Stimulated activated CD8-positive, alpha-beta memory T cell treated with anti-CD3 and anti-CD28 coated beads, Interleukin-2, amount 100 ng/mL, for 48 hours (primary cell): Measurements from ENCODE around the gene TAS2R9.
"Not testable (repeated sequence)": the region's sequence is repeated elsewhere in the genome, so short reads cannot be mapped to it uniquely, and the experiment has no call there.

Experiments
- DNase-seq, 2 donors: peaks; one replicate each; pipeline ENCODE4 v3.0.0-alpha.2; 2020; ENCODE audit warnings: low read depth in 2 of 2

The TAS2R9 gene

GRCh38 chr12:10810068-10810467 is at the start of gene TAS2R9:
TAS2R9 (minus strand) TSS chr12:10810168; CDS start chr12:10810075, 93 bp downstream.
- DNase-seq: no peak

- no peak for DNase-seq
These were observed 45.8 kb upstream of the TAS2R9 start for GRCh38 chr12:10855807-10856206.

- no peak for DNase-seq
These were observed 43.8 kb upstream of the TAS2R9 start for GRCh38 chr12:10853776-10854175.

GRCh38 chr12:10851243-10851858 is 41.4 kb upstream of the TAS2R9 start:
- DNase-seq: no peak

GRCh38 chr12:10849425-10849878 is 39.5 kb upstream of the TAS2R9 start, which contains the start of gene PRR4:
PRR4 (minus strand) TSS chr12:10849475; CDS start chr12:10849437, 38 bp downstream.
- no peak for DNase-seq

GRCh38 chr12:10847744-10848143 is 37.8 kb upstream of the TAS2R9 start:
- no peak for DNase-seq

- no peak for DNase-seq
These were observed 32.9 kb upstream of the TAS2R9 start for GRCh38 chr12:10842862-10843261.

GRCh38 chr12:10838461-10838860 is 28.5 kb upstream of the TAS2R9 start:
- DNase-seq: no peak

GRCh38 chr12:10829994-10830393 is 20.0 kb upstream of the TAS2R9 start:
- DNase-seq: no peak

GRCh38 chr12:10826258-10826657 is 16.3 kb upstream of the TAS2R9 start, which contains the start of gene TAS2R10:
TAS2R10 (minus strand) TSS chr12:10826358; CDS start chr12:10826269, 89 bp downstream.
- DNase-seq: no peak

GRCh38 chr12:10824957-10825356 is 15.0 kb upstream of the TAS2R9 start:
- DNase-seq: no peak

- no peak for DNase-seq
These were observed 2.0 kb upstream of the TAS2R9 start for GRCh38 chr12:10811883-10812536.

- no peak for DNase-seq
These were observed 2.8 kb downstream of the TAS2R9 start, which contains the start of gene TAS2R8 for GRCh38 chr12:10807186-10807585. TAS2R8 (minus strand) TSS chr12:10807286; CDS start chr12:10806980, 306 bp downstream.

- no peak for DNase-seq
These were observed 7.4 kb downstream of the TAS2R9 start, which contains the start of gene TAS2R7 for GRCh38 chr12:10802587-10802986. TAS2R7 (minus strand) TSS chr12:10802627; CDS start chr12:10802570, 57 bp downstream.

- DNase-seq: no peak
These were observed 8.2 kb downstream of the TAS2R9 start for GRCh38 chr12:10801741-10802140.

GRCh38 chr12:10794222-10794621 is 15.7 kb downstream of the TAS2R9 start:
- DNase-seq: no peak

- not testable (repeated sequence) for DNase-seq
These were observed 18.2 kb downstream of the TAS2R9 start for GRCh38 chr12:10791769-10792168.

- DNase-seq: no peak
These were observed 26.7 kb downstream of the TAS2R9 start for GRCh38 chr12:10783252-10783651.

GRCh38 chr12:10779103-10779502 is 30.9 kb downstream of the TAS2R9 start:
- DNase-seq: no peak

- no peak for DNase-seq
These were observed 38.7 kb downstream of the TAS2R9 start for GRCh38 chr12:10771132-10771733.

GRCh38 chr12:10759657-10760056 is 50.3 kb downstream of the TAS2R9 start:
- DNase-seq: no peak
